ENCODE measurements around the gene CLDN24. TPM values are rescaled to one million over a fixed set of nuclear protein-coding genes. Genes with fewer than 3 reads are reported as not detected.

Gene CLDN24
- total RNA-seq, 1 experiment from 2014 or later, result not detected

DNA sequence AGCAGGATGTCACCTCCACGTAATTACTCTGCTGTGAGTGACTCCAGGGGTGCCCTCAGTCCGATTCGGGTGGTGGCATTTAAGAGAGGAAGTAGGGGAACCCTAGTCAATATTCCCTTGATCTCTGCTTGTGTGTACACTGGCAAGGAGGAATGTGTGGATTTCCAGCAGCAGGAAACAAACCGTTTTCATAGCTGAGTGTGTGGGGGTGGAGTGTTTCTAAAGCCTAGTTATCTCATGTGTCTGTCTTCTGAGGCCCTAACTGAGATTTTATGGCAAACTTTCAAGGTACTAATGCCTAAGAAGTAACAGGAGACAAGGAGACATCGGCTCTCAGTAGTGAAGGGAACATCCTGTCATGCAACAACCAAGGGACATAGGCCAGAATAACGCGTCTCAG lies 6.6 kb upstream of the CLDN24 start:
- Histone ChIP-seq H2BK15ac (ENCODE audit: low read depth, low read length) (no peak overlapping the region), H3K23ac (ENCODE audit: insufficient read length, low read depth, low read length) (no peak overlapping the region), H4K5ac (ENCODE audit: insufficient read length, low read depth, low read length) (no peak overlapping the region), H3K4ac (ENCODE audit: low read depth, low read length) (no peak overlapping the region), H3T11ph (ENCODE audit: low read length) (no peak overlapping the region), H3K56ac (ENCODE audit: insufficient read length, low read depth, low read length) (no peak overlapping the region), H3K23me2 (ENCODE audit: insufficient read length, low read depth, low read length, poor library complexity, severe bottlenecking) (no peaks in the 10 kb centered on the region), H2BK12ac (ENCODE audit: insufficient read length, low read depth, low read length) (no peak overlapping the region), H3K27ac (ENCODE audit: insufficient read length, low read depth, low read length) (no peak overlapping the region), H3K9me3 (ENCODE audit: control insufficient read depth, low read depth, low read length) (no peaks in the 10 kb centered on the region), H4K20me1 (ENCODE audit: control insufficient read depth, insufficient read depth, insufficient read length) (no peaks in the 10 kb centered on the region), H3K4me2 (ENCODE audit: insufficient read depth, insufficient read length, low read length) (no peak overlapping the region), H3K18ac (ENCODE audit: insufficient read length, low read depth, low read length) (no peak overlapping the region), H3K14ac (ENCODE audit: insufficient read depth, low read length) (no peak overlapping the region), H2AFZ (ENCODE audit: low read length) (no peak overlapping the region), H3K79me1 (ENCODE audit: insufficient read depth, low read depth, low read length, poor library complexity, severe bottlenecking) (no peaks in the 10 kb centered on the region), H2BK20ac (ENCODE audit: low read depth, low read length, poor library complexity, severe bottlenecking) (no peak overlapping the region), H4K91ac (ENCODE audit: insufficient read length, low read depth, low read length) (no peak overlapping the region), H3K4me1 (ENCODE audit: insufficient read depth, low read length) (no peaks in the 10 kb centered on the region), H2BK120ac (ENCODE audit: low read depth, low read length, poor library complexity, severe bottlenecking) (no peak overlapping the region), H4K8ac (replicated peaks; ENCODE audit: insufficient read length, low read depth, low read length) (no peak overlapping the region), H2AK5ac (ENCODE audit: insufficient read length, low read length) (no peak overlapping the region), H3K79me2 (ENCODE audit: insufficient read depth, low read length) (no peaks in the 10 kb centered on the region), H3K9ac (ENCODE audit: extremely low read depth, insufficient read length, low read length) (no peak overlapping the region), H2BK5ac (ENCODE audit: insufficient read length, low read length) (no peak overlapping the region), H3K27me3 (ENCODE audit: insufficient read depth, low read length) (no peaks in the 10 kb centered on the region)
- peaks cover 3% of the 10 kb centered on the region for H3K27me3 Mint-ChIP-seq (ENCODE audit: low read depth)
- TF ChIP-seq CTCF (conservative IDR thresholded peaks at IDR 0.05), result no peak
- H3K4me1 Mint-ChIP-seq, result no peaks in the 10 kb centered on the region
- no peak for DNase-seq
- H3K9me3 Mint-ChIP-seq, result peaks cover 19 to 24% of the 10 kb centered on the region in 2 experiments
- H3K36me3 Mint-ChIP-seq (ENCODE audit: insufficient read depth in 1 of 3, low read depth in 3 of 3), result peaks cover 8 to 22% (median 15%) of the 10 kb centered on the region in 3 experiments
- no CpG with 5 or more reads among the region's 7 CpGs for WGBS (ENCODE audit: extremely low coverage, insufficient read length, low lambda C conversion rate)
- no peak overlapping the region for H3K4me3 Mint-ChIP-seq
- no peak overlapping the region for H3K27ac Mint-ChIP-seq
